Measurements from ENCODE around the gene FRYL. TPM values are rescaled to one million over a fixed set of nuclear protein-coding genes. Genes with fewer than 3 reads are reported as not detected.

The FRYL gene
- total RNA-seq, 1 experiment from 2014 or later: 47.7 TPM

DNA sequence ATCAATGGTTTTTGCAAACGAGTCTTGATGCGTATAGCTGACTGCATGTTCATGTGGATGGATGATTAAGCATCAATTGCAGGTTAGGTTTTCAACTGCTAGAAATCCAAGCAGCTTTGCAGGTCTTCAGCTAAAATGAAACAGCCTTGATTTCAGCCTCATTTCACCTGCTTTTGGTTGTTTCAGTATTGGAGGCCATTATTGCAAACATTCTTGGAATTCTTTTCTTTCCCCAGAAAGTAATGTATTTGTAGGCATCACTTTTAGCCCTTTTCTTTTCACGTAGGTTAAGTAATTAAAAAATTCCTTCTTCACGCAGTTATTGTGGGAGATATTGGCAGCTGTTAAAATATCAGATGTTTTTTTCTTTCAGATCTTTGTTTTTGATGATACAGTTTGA, 281.2 kb downstream of the FRYL start (continued):
- TF ChIP-seq, protein P1, sequence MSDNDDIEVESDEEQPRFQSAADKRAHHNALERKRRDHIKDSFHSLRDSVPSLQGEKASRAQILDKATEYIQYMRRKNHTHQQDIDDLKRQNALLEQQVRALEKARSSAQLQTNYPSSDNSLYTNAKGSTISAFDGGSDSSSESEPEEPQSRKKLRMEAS (IDR thresholded peaks at IDR 0.05): no peak
- TF ChIP-seq, protein P2, sequence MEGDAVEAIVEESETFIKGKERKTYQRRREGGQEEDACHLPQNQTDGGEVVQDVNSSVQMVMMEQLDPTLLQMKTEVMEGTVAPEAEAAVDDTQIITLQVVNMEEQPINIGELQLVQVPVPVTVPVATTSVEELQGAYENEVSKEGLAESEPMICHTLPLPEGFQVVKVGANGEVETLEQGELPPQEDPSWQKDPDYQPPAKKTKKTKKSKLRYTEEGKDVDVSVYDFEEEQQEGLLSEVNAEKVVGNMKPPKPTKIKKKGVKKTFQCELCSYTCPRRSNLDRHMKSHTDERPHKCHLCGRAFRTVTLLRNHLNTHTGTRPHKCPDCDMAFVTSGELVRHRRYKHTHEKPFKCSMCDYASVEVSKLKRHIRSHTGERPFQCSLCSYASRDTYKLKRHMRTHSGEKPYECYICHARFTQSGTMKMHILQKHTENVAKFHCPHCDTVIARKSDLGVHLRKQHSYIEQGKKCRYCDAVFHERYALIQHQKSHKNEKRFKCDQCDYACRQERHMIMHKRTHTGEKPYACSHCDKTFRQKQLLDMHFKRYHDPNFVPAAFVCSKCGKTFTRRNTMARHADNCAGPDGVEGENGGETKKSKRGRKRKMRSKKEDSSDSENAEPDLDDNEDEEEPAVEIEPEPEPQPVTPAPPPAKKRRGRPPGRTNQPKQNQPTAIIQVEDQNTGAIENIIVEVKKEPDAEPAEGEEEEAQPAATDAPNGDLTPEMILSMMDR (IDR thresholded peaks at IDR 0.05 in 2 of 3, conservative IDR thresholded peaks at IDR 0.05 in 1 of 3; ENCODE audit: borderline replicate concordance in 1 of 3, insufficient read depth in 1 of 3, low read depth in 2 of 3, low read length in 2 of 3): no peak
- TF ChIP-seq, protein P3, sequence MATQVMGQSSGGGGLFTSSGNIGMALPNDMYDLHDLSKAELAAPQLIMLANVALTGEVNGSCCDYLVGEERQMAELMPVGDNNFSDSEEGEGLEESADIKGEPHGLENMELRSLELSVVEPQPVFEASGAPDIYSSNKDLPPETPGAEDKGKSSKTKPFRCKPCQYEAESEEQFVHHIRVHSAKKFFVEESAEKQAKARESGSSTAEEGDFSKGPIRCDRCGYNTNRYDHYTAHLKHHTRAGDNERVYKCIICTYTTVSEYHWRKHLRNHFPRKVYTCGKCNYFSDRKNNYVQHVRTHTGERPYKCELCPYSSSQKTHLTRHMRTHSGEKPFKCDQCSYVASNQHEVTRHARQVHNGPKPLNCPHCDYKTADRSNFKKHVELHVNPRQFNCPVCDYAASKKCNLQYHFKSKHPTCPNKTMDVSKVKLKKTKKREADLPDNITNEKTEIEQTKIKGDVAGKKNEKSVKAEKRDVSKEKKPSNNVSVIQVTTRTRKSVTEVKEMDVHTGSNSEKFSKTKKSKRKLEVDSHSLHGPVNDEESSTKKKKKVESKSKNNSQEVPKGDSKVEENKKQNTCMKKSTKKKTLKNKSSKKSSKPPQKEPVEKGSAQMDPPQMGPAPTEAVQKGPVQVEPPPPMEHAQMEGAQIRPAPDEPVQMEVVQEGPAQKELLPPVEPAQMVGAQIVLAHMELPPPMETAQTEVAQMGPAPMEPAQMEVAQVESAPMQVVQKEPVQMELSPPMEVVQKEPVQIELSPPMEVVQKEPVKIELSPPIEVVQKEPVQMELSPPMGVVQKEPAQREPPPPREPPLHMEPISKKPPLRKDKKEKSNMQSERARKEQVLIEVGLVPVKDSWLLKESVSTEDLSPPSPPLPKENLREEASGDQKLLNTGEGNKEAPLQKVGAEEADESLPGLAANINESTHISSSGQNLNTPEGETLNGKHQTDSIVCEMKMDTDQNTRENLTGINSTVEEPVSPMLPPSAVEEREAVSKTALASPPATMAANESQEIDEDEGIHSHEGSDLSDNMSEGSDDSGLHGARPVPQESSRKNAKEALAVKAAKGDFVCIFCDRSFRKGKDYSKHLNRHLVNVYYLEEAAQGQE (IDR thresholded peaks at IDR 0.05; ENCODE audit: low read depth): no peak
- no peak for TF ChIP-seq SIN3A (IDR thresholded peaks at IDR 0.05; ENCODE audit: low read depth)

DNA sequence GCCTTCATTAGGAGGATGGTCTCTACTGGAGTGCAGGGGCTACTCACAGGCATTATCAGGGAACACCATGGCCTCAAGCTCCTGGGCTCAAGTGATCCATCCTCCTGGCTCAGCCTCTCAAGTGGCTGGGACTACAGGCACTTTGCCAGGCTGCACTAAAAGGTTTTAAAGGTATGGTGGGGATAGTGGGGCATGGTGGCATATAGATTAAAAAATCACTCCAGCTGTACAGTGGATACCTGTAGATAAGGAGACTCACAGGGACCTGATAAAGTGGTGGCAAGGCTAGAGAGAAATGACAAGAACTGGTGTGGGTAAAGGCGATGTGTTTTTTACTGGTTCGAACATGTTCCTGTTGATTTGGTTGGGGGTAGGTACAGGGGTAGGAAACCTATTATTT, 284.1 kb downstream of the FRYL start:
- Histone ChIP-seq H2AFZ (ENCODE audit: low read depth, low read length, poor library complexity, severe bottlenecking) (no peak overlapping the region), H3K27me3 (ENCODE audit: insufficient read depth, low read length) (no peaks in the 10 kb centered on the region), H3K9ac (ENCODE audit: low read length) (no peak overlapping the region), H3K4me3 (replicated peaks in 1 of 2; ENCODE audit: low read depth in 1 of 2, low read length in 2 of 2) (no peak overlapping the region), H3K9me2 (ENCODE audit: insufficient read depth) (no peaks in the 10 kb centered on the region), H3K4me1 (ENCODE audit: control insufficient read depth in 1 of 2, insufficient read depth in 2 of 2, low read length in 2 of 2) (no peaks in the 10 kb centered on the region), H3K9me3 (ENCODE audit: control insufficient read depth in 1 of 2, insufficient read depth in 1 of 2, low read depth in 1 of 2, low read length in 2 of 2) (no peaks in the 10 kb centered on the region), H3K79me2 (ENCODE audit: insufficient read depth, low read length) (no peaks in the 10 kb centered on the region), H4K20me1 (ENCODE audit: insufficient read depth) (no peaks in the 10 kb centered on the region), H3K4me2 (ENCODE audit: low read length) (no peak overlapping the region), H3K36me3 (ENCODE audit: control insufficient read depth in 1 of 2, insufficient read depth in 2 of 2, low read length in 2 of 2) (peaks cover 0 to 2% of the 10 kb centered on the region in 2 experiments; a peak in 1 of 4 replicates), H3K27ac (ENCODE audit: low read depth, low read length) (no peak overlapping the region)
- RAD21 ChIA-PET (ENCODE audit: low non-redundant PET in 1 of 2, low total read pairs in 2 of 2, uncharacterized antibody in 2 of 2, unreplicated experiment in 2 of 2): no interaction called here
- POLR2A ChIA-PET: no interaction called here
- TF ChIP-seq, protein P2 (IDR thresholded peaks at IDR 0.05 in 2 of 3, conservative IDR thresholded peaks at IDR 0.05 in 1 of 3; ENCODE audit: borderline replicate concordance in 1 of 3, insufficient read depth in 1 of 3, low read depth in 2 of 3, low read length in 2 of 3): no peak
- TF ChIP-seq, protein P1 (IDR thresholded peaks at IDR 0.05): no peak
- TF ChIP-seq, protein P4, sequence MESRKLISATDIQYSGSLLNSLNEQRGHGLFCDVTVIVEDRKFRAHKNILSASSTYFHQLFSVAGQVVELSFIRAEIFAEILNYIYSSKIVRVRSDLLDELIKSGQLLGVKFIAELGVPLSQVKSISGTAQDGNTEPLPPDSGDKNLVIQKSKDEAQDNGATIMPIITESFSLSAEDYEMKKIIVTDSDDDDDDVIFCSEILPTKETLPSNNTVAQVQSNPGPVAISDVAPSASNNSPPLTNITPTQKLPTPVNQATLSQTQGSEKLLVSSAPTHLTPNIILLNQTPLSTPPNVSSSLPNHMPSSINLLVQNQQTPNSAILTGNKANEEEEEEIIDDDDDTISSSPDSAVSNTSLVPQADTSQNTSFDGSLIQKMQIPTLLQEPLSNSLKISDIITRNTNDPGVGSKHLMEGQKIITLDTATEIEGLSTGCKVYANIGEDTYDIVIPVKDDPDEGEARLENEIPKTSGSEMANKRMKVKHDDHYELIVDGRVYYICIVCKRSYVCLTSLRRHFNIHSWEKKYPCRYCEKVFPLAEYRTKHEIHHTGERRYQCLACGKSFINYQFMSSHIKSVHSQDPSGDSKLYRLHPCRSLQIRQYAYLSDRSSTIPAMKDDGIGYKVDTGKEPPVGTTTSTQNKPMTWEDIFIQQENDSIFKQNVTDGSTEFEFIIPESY (IDR thresholded peaks at IDR 0.05; ENCODE audit: extremely low read depth, insufficient replicate concordance, low read length): no peak
- TF ChIP-seq CBX3 (IDR thresholded peaks at IDR 0.05; ENCODE audit: low read depth) (no peak), RAD21 (IDR thresholded peaks at IDR 0.05; ENCODE audit: low read depth) (no peak), EZH2phosphoT487 (IDR thresholded peaks at IDR 0.05; ENCODE audit: borderline replicate concordance) (no peak), TCF7L2 (IDR thresholded peaks at IDR 0.05; ENCODE audit: borderline replicate concordance, extremely low read depth, insufficient read depth, insufficient read length) (no peak)
- DNase-seq (ENCODE audit: low read depth, low spot score): no peak
- CTCF ChIA-PET: no interaction called here
- no TSS peak for BruUV-seq (replicated peaks)
- ATAC-seq: no peak
- intact Hi-C loops (cut with micrococcal nuclease): no loop called here

Measured in HCT116 (cell line).